T-helper 9 cell (primary cell): ENCODE data around the gene HMGB2.

Source experiments
- DNase-seq: peaks from one replicate; pipeline ENCODE4 v3.0.0-alpha.2; 2020

The HMGB2 gene

DNA sequence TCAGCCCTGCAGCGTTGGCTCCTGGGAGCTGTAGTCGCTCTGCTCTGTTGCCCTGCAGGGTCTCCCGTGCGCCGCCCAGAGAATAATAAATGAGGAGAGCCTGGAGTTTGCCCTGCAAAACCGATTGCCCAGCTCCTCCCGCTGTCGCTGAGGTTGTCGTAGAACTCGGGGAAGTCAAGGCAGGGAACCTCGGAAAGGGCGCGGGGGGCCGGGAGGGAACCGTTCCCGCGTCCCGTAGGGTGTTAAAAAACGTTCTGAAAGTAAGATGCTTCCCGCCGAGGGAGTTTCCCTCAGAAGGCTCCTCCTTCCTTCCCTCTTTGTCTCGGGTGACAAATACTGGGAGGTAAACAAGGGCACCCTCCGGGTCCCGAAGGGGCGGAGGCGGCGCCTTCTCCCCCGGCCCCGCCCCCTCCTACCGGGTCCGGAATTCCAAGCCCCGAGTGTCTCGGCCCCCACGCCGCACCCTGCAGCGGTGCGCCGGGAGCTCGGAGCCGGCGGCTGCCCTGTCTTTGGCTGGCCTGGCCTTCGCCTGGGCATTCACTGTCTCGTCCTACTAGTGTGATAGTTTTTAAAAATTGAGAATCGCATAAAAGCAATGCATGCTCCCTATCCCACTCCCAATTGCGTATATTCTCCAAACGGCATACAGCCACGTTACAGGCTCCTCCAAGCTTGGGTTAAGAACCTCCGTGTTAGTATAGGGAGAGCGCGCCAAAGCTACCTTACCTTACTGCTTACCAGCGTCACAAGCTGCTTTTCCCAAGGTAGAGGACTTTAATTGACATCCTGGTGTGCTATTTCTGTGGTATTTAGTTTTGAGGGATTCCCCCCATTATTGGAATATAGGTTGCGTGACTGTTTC lies 964 bp upstream of the HMGB2 start:
- DNase-seq = peak; percentile 12

DNA sequence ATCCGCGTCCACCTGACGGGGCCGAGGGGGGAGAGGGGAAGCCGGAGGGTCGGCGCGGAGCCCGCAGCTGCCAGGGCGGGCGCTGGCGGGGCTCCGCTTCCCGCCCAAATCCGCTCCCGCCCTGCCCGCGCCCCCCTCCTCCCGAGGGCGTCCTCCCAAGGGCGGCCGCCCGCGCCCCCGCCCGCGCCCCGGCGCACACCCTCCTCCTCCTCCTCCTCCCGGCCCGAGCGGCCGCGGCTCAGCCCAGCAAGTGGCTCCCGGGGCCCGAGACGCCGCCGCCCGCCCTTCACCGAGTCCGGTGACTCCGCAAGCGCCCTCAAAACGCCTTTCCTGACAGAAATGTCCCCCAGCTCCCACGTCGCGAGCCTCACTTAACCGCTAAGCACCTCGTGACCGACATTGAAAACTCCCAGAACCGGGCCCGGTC lies 487 bp downstream of the HMGB2 start:
- peak; percentile 38 for DNase-seq

DNA sequence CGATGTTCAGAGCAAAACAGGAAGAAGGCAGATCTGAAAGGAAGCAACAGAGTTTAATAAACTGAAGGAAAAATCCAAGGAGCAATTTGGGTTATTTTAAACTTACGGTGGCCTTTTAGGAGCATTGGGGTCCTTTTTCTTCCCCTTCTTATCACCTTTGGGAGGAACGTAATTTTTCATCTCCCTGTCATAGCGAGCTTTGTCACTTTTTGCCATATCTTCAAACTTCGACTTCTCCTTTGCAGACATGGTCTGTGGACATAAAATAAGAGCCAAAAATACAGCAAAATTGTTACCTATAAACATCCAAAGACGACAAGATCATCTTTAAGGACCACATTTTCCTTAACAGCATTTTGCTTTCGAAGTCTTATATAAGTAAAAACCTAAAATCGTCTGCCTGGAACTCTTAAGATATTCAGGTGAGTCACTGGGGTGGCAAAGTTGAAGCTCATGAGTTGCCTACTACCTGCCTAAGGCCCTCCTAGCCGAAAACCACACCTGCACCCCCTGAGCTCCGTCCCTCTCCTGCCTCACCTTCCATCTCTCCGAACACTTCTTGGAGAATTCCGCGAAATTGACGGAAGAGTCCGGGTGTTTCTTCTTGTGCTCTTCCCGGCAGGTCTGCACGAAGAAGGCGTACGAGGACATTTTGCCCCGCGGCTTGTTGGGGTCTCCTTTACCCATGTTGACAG lies 1.0 kb downstream of the HMGB2 start:
- peak; percentile 5 for DNase-seq

DNA sequence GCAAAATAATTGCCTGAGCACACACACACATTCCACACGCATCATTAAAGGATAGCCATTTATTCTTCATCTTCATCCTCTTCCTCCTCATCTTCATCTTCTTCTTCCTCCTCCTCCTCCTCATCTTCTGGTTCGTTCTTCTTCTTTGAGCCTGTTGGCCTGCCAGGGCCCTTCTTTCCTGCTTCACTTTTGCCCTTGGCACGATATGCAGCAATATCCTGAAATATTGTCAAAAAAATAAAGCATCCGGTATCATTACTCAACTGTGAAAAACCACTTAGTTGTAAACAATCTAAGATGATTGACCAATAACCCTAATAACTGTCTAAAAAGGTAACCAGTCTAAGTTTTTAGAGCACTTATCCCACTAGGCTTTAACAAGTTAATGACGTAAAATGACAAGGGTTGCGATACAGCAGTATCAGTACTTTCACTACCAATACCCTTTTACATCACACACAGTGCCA lies 2.1 kb downstream of the HMGB2 start:
- no peak for DNase-seq

DNA sequence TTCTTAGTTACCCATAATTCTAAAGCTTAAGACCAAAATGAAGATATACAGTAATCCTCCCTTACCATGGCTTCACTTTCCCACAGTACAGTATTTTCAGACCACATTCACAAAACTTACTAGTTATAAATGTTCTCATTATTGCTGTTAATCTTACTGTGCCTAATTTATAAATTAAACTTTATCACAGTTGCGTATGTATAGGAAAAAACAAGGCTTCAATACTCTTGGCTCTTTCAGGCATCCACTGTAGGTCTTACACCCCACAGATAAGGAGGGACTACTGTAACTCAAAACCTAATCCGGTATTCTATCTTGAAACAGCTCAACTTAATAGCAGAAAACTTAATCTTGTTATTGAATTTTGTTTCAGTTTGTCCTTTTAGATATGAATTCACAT lies 3.6 kb downstream of the HMGB2 start:
- no peak for DNase-seq

DNA sequence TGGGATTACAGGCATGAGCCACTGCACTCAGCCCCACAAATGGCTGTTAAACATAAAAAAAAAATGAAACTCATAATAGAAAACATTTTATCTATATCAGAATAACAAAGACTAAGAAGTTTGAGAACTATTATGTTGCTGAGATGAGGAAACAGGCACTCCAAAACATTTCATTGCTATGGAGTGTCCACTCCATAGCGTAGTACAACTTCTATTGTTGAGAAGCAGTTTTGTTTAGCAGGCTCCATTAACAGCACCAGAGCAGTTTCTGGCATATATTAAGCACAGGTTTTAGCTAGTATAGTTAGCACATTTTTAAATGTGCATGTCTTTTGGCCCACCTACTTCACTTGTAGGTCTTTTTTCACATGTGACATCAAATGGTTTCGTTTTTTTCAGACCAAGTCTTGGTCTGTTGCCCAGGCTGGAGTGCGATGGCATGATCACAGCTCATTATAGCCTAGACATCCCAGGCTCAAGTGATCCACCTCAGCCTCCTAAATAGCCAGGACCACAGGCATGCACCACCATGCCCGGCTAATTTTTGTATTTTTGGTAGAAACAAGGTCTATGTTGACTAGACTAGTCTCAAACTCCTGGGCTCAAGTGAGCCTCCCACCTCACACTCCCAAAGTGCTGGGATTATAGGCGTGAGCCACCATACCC lies 5.8 kb downstream of the HMGB2 start:
- no peak for DNase-seq

DNA sequence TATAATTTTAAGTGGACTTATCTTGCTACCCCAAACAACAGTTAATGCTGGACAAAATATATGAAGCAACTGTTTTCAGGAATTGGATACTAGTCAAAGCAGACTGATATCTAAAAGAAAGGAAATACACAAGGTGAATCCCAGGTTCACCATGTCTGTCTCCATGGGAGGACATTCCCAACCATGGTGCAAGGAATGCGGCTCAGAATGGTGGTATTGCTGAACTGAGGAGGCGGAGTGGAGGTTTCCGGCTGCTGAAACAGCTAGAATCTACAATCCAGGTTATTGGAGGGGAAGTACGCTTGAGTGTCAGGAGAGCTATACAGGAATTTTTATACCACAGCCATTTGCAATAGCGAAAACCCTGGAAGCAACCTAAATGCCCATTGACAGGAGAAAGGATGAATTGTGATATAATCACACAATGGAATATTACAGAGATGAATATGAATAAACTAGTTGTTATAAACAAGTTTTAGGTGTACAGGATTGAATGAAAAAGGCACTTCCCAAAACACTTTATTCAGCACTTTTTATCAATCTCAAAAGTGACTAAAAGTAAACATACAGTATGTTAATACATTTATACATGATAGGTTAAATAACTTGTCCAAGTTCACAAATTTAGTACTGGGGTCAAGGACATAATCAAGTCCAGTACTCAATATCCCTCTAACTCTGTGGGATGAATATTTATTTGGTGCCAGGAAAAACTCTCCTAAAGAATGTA lies 9.0 kb downstream of the HMGB2 start:
- no peak for DNase-seq

DNA sequence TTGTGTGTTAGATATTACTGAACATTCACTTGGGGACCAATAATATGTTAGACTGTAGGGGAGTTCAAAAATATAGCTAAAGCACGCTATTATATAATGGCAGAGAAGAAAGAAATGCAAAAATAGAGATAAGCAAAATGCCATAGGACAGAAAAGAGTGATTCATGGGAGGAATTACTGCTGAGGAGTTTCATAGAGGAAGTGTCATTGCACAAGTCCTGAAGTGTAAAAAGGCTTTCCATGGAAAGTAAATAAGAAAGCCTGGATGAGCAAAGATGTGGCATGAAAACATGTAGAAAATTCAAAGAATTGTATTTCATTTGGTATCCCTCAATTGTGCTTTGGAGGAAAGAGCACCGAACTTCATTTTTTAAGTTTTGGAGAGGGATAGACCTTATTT lies 14.5 kb downstream of the HMGB2 start:
- DNase-seq = no peak

DNA sequence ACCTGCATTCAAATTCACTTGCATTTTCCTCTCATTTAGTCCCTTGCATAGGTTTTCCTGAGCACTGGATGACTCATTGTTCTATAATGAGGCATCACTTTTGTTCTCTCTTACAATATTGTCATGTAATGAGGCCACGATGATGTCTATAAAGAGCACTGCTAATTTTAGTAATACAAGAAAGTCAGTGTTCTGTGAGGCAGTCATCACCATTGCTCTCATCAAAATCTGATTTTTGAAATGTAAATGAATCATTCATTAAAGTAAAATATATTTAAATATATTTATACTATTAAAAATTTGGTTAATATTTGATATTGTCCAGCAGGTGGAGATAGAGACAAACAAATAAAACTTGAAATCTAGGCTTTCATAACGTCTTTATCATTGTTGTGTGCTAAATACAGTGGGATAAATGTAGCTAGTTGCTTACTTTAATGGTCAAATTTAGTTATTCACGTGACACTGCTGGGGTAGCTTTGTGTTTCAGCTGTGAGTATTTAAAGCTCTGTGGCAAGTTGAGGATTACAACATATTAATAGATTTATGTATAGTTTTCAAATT lies 15.4 kb downstream of the HMGB2 start:
- no peak for DNase-seq

DNA sequence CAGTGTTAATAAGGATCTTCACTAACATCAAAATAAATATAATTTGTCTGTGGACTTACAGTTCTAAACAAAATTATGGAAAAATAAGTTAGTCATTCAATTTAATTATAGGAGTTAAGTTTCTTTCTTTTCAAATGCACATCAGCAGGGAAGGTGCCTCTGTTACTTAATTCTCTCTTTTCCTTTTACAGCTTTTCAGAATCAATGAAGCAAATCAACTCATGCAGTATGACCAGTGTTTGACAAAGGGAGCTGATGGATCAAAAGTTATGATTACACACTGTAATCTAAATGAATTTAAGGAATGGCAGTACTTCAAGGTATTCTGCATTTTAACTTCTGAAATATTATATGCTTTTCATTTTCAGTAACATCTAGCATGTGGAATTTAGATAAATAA lies 15.9 kb downstream of the HMGB2 start:
- no peak for DNase-seq

DNA sequence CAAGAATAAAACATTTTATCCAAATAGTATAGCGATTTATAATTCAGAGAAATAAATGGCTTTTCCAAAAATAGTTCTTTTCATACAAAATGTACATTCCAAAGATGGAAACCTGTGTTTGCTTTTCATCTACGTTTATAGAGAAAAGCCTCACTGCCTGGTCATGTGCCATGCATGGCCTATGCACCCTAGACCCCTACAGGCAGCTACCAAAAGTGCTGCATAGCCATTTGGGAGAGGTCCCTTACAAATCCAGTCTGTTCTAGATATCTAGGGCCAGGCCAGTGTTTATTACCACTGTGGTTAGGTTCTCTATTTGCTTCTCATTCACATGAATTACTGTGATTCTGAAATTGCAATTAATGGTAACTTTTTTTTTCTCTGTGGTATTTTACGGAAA lies 17.2 kb downstream of the HMGB2 start:
- no peak for DNase-seq

DNA sequence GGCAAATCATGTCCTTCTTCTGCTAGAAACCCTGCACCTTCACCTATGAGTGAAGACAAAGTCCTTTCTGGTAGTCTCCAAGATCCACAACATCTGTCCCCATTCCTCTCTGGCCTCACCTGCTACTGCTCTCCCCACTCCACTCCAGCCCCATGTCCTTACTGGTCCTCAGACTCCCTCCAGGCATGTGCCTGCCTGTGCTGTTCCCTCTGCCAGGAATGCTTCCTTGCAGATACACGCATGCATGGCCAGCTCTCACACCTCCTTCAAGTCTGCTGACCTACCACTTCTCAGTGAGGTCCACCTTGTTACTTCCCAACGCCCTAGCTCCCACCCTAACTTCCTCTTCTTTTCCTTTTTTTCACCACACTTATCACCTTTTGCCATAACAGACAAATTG lies 18.1 kb downstream of the HMGB2 start:
- DNase-seq = no peak

DNA sequence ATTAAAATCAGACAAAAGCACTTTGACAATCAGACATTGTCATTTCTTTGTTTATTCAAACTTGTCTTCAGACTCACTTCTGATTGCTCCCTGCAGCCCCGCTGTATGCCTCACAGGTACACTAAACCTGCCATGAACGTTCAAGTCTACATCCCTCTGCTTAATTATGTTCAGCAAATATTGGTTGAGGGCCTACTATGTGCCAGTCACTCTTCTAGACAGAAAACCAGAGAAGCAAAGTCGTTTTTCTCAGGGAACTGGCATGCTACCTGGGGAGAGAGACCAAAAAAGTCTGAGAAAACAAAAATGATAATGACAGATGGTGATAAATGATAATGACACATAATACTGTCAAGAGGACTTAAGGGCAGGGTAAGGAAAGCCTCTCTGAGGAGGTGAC lies 19.4 kb downstream of the HMGB2 start:
- DNase-seq = no peak

DNA sequence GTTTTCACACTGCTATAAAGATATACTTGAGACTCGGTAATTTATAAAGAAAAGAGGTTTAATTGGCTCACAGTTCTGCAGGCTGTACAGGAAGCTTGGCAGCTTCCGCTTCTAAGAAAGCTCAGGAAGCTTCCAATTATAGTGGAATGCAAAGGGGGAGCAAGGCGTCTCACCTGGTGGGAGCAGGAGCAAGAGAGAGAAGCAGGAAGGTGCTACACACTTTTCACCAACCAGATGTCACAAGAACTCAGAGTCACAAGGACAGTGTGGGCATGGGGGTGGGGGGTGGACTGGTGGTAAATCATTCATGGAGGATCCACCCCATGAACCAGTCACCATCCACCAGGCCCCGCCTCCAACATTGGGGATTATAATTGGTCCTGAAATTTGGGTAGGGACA lies 22.8 kb downstream of the HMGB2 start:
- DNase-seq = no peak

DNA sequence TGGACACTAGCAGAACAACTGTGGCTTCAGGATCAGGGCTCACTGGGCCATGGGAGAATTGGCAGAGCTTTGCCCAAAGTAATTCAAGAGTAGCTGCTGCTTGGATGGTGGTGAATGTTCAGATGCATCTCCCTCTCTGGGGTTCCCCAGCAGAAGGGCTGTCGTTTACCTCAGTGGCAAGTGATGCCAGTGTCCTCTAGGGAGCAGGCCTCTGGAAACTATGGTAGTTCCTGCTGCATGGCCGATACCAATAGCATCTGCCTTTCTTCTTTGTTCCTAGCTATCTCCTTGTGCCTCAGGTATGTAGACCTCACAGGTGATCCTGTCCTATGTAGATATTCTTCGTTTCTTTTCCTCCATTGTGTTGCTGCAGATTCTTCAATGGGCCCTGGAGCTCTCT lies 26.4 kb downstream of the HMGB2 start:
- no peak for DNase-seq

DNA sequence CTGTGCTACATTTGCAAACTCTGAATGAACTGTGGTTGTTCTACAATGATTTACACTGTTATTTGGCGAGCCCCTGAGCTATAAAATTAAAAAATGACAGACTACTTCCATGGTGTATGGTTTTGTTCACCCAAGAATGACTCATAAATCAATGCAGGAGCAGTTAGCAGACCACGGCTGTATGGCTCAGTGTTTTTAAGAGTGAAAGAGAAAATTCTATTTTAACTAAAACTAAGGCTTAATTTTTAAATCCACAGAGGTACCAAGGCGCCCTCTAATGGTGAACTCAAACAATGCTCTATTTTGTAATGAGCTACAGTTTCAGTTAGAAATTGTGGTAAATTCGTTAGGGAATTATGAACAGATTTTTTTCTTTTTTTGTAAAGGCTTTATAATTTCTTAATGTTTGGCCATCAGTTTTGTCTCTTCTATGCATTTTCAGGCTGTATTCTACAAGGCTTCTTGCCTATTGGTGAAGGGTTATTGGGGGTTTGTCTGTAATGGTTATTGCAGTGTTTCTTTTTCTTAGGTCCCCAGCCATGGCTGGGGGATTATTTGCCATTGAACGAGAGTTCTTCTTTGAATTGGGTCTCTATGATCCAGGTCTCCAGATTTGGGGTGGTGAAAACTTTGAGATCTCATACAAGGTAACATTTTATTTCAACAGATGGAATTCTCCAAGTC lies 32.5 kb downstream of the HMGB2 start:
- DNase-seq = no peak

DNA sequence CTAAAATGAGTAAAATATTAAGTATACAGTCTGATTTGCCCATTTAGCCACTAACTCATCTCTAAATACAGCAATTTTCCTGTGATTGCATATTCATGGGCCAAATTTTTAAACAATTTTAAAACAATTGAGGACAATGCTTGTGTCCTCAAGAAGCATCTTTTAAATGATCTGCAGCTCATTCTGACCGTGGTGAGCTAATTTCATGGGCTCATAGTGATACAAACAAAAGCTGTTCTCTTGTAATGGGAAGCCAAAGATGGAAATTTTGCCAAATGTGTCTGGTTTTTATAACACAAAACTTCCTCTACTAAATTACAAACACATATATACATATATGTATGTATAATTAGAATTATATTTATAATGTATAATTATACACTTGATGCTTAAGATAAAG lies 39.7 kb downstream of the HMGB2 start:
- DNase-seq = no peak

DNA sequence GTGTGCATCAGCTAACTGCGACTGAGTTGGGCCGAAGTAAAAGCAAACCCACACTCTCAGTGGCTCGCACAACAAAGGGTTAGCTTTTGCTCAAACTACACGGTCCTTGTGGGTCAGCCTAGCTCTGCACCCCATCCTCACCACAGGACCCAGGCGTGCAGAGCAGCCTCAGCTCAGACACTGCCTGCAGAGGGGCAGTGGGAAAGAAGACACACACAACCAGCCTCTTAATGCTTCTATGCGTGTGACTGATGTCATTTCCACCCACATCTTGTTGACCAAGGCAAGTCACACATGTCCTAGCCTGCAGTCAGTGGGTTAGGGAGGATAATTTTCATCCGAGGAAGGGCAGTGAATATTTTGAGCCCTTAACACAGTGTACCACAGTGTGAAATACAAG lies 40.5 kb downstream of the HMGB2 start:
- no peak for DNase-seq

DNA sequence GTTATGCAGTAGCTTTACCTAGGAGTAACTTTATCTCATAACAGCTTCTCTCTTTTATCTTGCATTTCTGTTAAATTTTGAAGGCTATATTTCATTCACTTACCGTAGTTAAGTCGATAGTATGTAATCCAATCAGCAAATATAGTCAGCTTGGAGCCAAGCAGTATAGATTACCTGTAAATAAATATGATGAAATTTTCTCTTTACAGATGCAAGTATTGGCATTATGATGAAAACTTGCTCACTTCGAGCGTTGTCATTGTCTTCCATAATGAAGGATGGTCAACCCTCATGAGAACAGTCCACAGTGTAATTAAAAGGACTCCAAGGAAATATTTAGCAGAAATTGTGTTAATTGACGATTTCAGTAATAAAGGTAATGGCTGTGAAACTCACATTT lies 42.3 kb downstream of the HMGB2 start:
- DNase-seq = no peak

DNA sequence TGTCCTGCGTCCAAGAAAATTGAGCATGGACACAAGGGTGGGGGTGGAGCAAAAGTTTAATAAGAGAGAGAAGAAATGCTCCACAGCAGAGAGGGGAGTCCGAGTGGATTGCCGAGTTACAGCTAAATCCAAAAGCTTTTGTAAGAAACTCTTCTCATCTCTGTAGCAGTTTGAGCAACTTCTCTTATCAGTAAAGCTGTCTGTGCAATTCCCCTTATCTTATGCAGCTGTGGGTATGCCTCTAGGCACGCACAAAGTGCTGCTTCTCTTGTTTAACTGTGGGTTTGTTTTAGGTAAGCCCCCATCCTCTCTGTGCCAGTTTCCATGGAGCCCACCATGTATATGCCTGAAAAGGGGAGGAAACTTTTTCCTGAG lies 44.8 kb downstream of the HMGB2 start:
- no peak for DNase-seq

DNA sequence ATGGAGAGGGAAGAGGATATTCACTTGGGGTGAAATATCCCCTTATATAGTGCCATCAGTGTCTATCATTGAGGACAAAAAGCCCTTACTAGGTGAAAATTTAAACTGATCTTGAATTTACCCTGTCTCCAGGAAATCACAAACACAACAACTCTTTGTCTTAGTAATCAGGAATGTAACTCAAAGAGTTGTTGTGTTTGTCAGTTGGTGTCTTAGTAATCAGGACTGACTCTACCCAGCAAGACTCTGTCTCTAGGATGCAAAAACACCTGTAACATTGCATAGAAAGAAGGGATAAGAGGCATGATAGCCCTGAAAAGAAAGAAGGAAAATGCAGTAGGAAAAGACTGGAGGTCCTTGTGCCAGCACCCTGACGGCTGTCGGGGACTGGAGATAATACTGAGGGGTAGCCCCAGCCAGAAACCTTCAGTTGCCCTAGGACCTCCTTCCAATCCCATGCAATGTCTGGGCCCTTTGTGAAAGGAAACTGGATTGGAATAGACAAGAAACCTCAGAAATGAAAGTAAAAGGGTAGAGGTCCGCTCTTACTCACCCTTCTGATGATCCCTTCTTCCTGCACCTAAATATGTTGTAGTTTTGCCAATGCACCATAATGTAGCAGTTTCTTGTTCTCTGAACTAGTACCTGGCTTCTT lies 45.3 kb downstream of the HMGB2 start:
- DNase-seq = no peak

DNA sequence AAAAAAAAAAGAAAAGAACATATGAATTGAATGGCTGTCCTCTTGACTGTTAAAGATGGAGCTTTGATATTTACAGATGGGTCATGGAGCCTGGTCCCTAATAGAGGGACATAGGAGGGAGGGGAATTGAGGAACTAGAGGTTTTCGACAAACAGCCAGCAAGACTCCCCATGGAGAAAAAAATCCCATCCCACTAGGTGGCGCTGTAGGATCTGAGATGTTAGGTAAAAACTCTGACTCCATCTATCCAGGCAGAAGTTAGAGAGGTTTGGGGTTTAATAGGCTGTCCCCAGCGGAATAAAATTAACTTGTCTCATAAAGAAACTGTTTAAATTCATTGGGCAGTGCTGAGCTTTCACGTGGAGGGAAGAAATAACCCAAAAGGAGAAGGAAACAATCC lies 45.9 kb downstream of the HMGB2 start:
- DNase-seq = peak; percentile 69
